ENCODE measurements around the gene WDR20. TPM values are rescaled to one million over a fixed set of nuclear protein-coding genes. Genes with fewer than 3 reads are reported as not detected.

The WDR20 gene
- total and polyA plus RNA-seq, 2 donors (not counting 3 experiments of a cell fraction or from before 2014, with no cell fraction given): 12.2 to 22.4 TPM

DNA sequence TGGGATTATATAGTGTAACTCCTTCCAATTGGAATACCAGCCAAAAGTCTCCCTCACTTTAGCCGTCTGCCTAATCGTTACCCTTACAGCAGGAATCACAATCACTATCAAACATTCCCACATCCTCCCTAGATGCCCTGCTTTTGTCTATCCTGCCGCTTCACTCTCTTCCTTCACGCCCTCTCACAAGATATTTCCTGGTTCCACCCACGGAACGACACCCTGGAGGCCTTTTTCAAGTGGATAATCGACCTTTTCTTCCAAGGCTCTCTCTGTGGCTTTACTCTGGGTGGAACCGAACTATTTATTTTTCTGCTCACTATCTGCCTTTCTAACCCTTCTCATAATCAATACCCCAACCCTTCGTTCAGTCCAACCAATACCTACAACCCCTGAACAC, 106.4 kb downstream of the WDR20 start:
- dilution Hi-C loops (cut with MboI; ENCODE audit: extremely low pct_ligation_motif_present, low sequenced_read_pairs) (no loop called here), intact Hi-C loops (cut with micrococcal nuclease) (no loop called here)
- H3K9ac ChIP-seq (replicated peaks; ENCODE audit: extremely low read depth, insufficient read depth, low read length): no peak overlapping the region
- no peaks in the 10 kb centered on the region for H3K27me3 ChIP-seq (ENCODE audit: control insufficient read depth in 2 of 2, insufficient read depth in 2 of 2, low read length in 2 of 2)
- no peaks in the 10 kb centered on the region for H3K4me1 ChIP-seq (ENCODE audit: control insufficient read depth, extremely low read depth, insufficient read depth, low read length)
- no peak overlapping the region for H3K4me2 ChIP-seq (ENCODE audit: insufficient read depth, low read length)
- no peaks in the 10 kb centered on the region for H3K9me1 ChIP-seq (replicated peaks; ENCODE audit: control insufficient read depth, extremely low read depth, insufficient read depth, low read length)
- H4K20me1 ChIP-seq (replicated peaks; ENCODE audit: control insufficient read depth, extremely low read depth, insufficient read depth, low read length): no peaks in the 10 kb centered on the region
- BruUV-seq (replicated peaks): no TSS peak
- DNase-seq (ENCODE audit: low read depth, low spot score): no peak
- H2AFZ ChIP-seq (ENCODE audit: low read depth, low read length): no peak overlapping the region
- H3K27ac ChIP-seq (ENCODE audit: insufficient read depth, low read depth, low read length): no peak overlapping the region
- no peaks in the 10 kb centered on the region for H3K79me2 ChIP-seq (ENCODE audit: control insufficient read depth, insufficient read depth, low read length)
- POLR2A ChIA-PET: no interaction called here
- no peaks in the 10 kb centered on the region for H3K9me3 ChIP-seq (replicated peaks; ENCODE audit: control insufficient read depth, insufficient read depth, low read length)
- no peak overlapping the region for H3K4me3 ChIP-seq (replicated peaks in 1 of 3; ENCODE audit: insufficient read depth in 1 of 3, low read depth in 1 of 3, low read length in 3 of 3)
- H3K36me3 ChIP-seq (ENCODE audit: control insufficient read depth in 2 of 2, extremely low read depth in 1 of 2, insufficient read depth in 2 of 2, low read length in 2 of 2): no peaks in the 10 kb centered on the region
- CTCF ChIA-PET: no interaction called here
- no peak for TF ChIP-seq POLR2AphosphoS5 (IDR thresholded peaks at IDR 0.05; ENCODE audit: insufficient read depth, low read depth, low read length)
- no peak for FAIRE-seq

- H3K27me3 ChIP-seq (ENCODE audit: control insufficient read depth in 2 of 2, insufficient read depth in 2 of 2, low read length in 2 of 2): no peaks in the 10 kb centered on the region
- dilution Hi-C loops (cut with MboI; ENCODE audit: extremely low pct_ligation_motif_present, low sequenced_read_pairs): no loop called here
- TF ChIP-seq GATA2 (IDR thresholded peaks at IDR 0.05; ENCODE audit: insufficient read depth, insufficient read length, low read depth, low read length) (no peak), FOS (IDR thresholded peaks at IDR 0.05; ENCODE audit: borderline replicate concordance, insufficient read depth, low read length) (no peak), JUN (IDR thresholded peaks at IDR 0.05; ENCODE audit: borderline replicate concordance, insufficient read depth, insufficient read length, low read depth) (no peak), MYC (IDR thresholded peaks at IDR 0.05; ENCODE audit: low read depth, low read length) (no peak), MAX (IDR thresholded peaks at IDR 0.05; ENCODE audit: insufficient read depth, insufficient read length) (no peak), POLR2AphosphoS5 (IDR thresholded peaks at IDR 0.05; ENCODE audit: insufficient read depth, low read depth, low read length) (no peak), EZH2 (IDR thresholded peaks at IDR 0.05; ENCODE audit: borderline replicate concordance, low read depth, low read length, severe bottlenecking) (no peak), POLR2A (IDR thresholded peaks at IDR 0.05; ENCODE audit: low read depth, low read length) (no peak)
- TF ChIP-seq, protein P1, sequence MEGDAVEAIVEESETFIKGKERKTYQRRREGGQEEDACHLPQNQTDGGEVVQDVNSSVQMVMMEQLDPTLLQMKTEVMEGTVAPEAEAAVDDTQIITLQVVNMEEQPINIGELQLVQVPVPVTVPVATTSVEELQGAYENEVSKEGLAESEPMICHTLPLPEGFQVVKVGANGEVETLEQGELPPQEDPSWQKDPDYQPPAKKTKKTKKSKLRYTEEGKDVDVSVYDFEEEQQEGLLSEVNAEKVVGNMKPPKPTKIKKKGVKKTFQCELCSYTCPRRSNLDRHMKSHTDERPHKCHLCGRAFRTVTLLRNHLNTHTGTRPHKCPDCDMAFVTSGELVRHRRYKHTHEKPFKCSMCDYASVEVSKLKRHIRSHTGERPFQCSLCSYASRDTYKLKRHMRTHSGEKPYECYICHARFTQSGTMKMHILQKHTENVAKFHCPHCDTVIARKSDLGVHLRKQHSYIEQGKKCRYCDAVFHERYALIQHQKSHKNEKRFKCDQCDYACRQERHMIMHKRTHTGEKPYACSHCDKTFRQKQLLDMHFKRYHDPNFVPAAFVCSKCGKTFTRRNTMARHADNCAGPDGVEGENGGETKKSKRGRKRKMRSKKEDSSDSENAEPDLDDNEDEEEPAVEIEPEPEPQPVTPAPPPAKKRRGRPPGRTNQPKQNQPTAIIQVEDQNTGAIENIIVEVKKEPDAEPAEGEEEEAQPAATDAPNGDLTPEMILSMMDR (IDR thresholded peaks at IDR 0.05; ENCODE audit: extremely low read depth in 1 of 2, insufficient read depth in 1 of 2, low read depth in 1 of 2, low read length in 2 of 2): no peak
- no peak overlapping the region for H3K4me3 ChIP-seq (replicated peaks in 1 of 3; ENCODE audit: insufficient read depth in 1 of 3, low read depth in 1 of 3, low read length in 3 of 3)
- no peaks in the 10 kb centered on the region for H4K20me1 ChIP-seq (replicated peaks; ENCODE audit: control insufficient read depth, extremely low read depth, insufficient read depth, low read length)
- H3K4me1 ChIP-seq (ENCODE audit: control insufficient read depth, extremely low read depth, insufficient read depth, low read length): no peaks in the 10 kb centered on the region
- FAIRE-seq: no peak
- no peak for DNase-seq (ENCODE audit: low read depth, low spot score)
- no TSS peak for BruUV-seq (replicated peaks)
- H3K9ac ChIP-seq (replicated peaks; ENCODE audit: extremely low read depth, insufficient read depth, low read length): no peak overlapping the region
- ChIA-PET CTCF (no interaction called here), POLR2A (no interaction called here)
- no peaks in the 10 kb centered on the region for H3K9me3 ChIP-seq (replicated peaks; ENCODE audit: control insufficient read depth, insufficient read depth, low read length)
- H3K36me3 ChIP-seq (ENCODE audit: control insufficient read depth in 2 of 2, extremely low read depth in 1 of 2, insufficient read depth in 2 of 2, low read length in 2 of 2): no peaks in the 10 kb centered on the region
- H3K79me2 ChIP-seq (ENCODE audit: control insufficient read depth, insufficient read depth, low read length): no peaks in the 10 kb centered on the region
- no peak overlapping the region for H3K27ac ChIP-seq (ENCODE audit: insufficient read depth, low read depth, low read length)
- H3K4me2 ChIP-seq (ENCODE audit: insufficient read depth, low read length): no peak overlapping the region
- H2AFZ ChIP-seq (ENCODE audit: low read depth, low read length): no peak overlapping the region
- H3K9me1 ChIP-seq (replicated peaks; ENCODE audit: control insufficient read depth, extremely low read depth, insufficient read depth, low read length): no peaks in the 10 kb centered on the region
- intact Hi-C loops (cut with micrococcal nuclease): no loop called here
These were observed 108.4 kb downstream of the WDR20 start for GRCh38 chr14:102248121-102248520.
